NOMO-1 treated with DMSO at 0.1 percent for 48 hours (cell line): ENCODE data around the gene LRP8.

Source experiments
- DNase-seq: peaks from one replicate; lab custom pipeline; 2025; ENCODE audit not compliant: unreplicated experiment; lab: John Stamatoyannopoulos, UW

The LRP8 gene

DNA sequence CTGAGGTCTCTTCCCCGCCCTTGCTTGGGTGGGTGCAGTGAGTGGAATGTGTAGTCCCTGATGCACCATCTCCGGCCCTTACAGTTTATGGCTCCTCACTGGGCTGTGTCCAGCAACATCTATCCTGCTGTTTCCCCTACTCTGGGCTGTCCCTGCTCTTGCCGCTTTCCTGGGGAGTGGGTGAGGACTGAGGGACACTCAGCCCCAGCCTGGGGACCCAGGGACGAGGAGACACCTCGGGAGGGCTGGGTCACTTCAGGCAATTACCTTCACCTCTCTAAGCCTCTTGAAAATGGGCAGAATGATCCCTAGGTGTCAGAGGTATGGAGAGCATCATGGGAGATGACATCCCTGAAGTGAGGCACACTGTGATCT lies 13.6 kb upstream of the LRP8 start:
- no peak for DNase-seq

DNA sequence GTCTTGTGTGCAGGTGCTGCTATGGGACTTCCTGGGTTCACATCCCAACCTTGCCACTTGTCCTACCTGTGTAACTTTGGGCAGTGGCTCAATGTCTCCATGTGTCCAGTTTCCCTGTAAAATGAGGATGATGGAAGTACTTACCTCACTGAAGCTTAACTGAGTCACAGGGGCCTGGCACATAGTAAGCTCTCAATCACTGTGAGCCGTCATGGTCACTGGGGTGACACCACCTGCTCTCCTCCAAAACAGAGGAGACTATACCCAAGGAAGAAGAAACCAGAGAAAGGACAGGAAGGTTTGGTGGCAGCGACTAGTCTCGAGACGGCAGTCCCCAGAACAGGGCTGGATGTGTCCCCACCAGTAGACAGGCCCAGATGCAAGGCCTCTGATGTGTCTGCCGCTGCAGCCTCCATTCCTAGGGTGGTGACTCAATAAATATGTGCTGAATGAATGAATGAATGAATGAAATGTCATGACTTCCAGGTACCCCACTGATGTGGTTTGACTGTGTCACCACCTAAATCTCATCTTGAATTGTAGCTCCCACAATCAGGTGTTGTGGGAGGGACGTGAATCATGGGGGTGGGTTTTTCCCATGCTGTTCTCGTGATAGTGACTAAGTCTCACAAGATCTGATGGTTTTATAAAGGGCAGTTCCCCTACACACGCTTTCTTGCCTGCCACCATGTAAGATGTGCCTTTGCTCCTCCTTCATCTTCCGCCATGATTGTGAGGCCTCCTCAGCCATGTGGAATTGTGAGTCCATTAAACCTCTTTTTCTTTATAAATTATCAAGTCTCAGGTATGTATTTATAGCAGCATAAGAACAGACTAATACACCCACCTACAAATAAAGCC lies 13.0 kb upstream of the LRP8 start:
- DNase-seq: no peak

DNA sequence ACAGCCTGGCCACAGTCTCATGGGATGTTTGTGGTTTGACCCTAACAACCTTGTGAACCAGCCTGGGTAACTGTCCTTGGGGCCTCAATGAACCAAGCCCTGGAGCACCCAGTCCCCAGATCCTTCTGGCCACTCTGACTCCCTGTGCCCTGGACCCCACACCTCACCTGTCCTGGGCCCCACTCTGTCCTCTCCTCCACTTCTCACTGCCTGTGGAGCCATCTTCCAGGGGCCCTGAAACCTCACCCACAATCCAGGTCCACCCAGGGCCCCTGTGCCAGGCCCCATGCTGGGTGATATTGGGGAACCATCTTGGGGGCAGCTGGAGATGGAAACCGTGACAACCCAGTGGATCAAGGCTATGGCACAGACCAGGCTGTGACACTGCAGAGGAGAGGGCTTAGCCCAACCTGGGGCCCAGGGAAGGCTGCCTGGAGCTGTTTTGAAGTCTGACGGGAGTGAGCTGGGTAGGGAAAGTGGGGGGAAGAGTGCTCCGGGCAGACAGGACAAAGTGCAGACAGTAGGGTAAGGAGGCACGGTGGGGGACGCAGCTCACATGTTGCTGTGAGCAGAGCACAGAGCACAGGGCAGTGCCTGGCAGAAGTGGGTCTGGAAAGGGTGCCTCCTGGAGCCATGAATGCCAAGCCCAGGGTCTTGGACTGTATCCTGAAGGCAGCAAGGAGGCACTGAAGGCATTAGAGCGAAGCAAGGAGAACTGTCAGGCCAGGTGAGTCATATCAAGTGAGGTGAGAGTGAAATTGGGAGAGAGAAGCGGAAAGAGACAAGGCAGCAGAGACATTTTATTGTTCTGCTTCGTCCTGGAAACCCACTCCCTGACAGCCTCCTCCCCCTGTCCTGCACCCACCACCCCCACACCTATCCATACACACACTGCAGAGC lies 12.1 kb upstream of the LRP8 start:
- no peak for DNase-seq

DNA sequence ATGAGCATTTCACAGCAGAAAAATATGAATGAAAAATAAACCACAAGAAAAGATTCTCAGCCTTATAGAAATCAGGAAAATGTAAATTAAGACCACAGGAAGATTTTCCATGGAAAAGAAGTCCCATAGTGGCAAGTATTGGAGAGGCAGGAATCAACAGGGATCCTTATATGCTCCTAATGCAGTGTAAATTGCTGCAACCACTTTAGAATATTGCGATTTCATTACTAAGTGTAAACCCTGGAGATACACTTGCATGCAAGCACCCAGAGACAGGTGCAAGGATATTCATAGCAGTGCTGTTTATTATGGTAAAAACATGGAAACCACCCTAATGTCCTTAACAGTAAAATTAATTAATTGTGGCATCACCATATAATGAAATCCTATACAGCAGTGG lies 10.6 kb upstream of the LRP8 start:
- DNase-seq: no peak

DNA sequence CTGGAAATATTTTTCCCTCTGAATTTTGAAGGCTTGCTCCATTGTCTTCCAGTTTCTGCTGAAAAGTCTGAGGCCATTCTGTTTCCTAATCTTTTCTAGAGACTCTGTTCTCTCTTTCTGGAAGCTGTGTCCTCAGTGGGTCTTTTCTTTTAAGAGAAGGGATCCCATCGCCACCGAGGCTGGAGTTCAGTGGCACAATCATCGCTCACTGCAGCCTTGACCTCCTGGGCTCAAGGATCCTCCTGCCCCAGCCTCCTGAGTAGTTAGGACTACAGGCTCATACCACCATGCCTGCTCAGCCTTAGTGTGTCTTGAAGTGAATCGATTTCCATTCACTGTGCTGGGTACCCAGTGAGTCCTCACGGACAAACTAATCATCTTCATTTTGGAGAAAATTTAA lies 9.6 kb upstream of the LRP8 start:
- DNase-seq: no peak

DNA sequence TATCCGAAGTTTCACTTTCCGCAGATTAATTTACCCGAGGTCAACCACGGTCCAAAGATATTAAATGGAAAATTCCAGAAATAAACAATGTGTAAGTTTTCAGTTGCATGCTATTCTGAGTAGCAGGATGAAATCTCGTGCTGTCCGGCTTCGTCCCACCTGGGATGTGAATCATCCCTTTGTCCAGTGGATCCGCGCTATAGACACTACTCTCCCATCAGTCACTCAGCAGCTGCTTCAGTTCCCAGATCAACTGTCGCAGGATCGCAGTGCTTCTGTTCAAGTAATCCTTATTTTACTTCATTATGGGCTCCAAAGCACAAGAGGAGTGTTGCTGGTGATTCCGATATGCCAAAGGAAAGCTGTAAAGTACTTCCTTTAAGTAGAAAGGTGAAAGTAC lies 8.3 kb upstream of the LRP8 start:
- DNase-seq: no peak

DNA sequence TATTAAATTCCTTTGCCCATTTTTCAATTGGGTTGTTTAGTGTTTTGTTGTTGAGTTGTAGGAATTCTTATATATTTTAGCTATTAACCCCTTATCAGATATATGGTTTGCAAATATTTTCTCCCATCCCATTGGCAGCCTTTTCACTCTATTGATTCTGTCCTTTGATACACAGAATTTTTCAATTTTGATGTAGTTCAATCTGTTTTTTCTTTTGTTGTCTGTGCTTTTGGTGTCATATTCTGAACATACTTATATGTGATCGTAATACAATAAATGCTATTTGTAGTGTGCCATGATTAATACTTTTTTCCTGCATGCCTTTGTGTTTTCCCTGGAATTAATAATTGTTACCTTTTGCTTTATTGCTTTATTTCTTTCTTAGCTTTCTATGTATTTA lies 7.8 kb upstream of the LRP8 start:
- no peak for DNase-seq

DNA sequence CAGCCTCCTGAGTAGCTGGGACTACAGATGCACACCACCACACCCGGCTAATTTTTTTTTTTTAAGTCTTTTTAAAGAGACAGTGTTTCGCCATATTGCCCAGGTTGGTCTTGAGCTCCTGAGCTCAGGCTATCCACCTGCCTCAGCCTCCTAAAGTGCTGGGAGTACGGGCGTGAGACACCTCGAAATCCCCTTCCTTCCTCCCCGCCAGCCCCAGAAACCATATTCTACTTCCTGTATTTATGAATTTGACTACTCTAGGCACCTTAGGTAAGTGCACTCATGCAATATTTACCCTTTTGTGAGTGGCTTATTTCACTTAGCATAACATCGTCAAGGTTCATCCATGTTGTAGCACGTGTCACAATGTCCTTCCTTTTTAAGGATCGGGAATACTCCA lies 6.9 kb upstream of the LRP8 start:
- DNase-seq: no peak

DNA sequence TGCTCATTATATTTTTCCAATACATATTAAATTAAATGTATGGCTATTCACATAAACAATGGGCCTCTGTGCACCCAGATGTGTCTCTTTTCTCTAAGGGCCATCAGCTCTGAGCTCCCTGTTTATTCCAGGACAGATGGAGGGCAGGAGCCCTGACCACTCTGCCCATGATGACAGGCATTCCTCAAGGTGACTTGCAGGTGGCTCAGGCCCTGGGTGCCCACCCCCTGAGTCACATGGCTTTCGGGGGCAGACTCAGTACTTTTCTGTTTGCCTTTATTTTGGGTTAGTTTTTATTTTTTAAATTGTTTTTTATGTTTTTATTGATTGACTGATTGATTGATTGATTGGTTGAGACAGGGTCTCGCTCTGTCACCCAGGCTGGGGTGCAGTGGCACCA lies 6.4 kb upstream of the LRP8 start:
- DNase-seq: no peak

DNA sequence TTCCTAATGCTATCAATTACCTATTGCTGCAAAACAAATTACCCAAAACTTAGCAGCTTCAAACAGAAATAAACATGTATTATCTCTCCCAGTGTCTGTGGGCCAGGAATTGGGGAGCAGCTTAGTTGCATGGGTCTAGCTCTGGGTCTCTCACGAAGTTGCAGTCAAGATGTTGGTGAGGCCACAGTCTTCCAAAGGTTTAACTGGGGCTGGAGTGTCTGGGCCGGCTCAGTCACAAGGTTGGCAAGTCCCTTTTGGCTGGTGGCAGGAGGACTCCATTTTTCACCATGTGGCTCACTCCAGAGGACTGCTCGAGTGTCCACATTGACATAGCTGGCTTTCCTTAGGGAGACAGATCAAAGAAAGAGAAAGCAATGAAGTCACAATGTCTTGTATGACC lies 5.0 kb upstream of the LRP8 start:
- no peak for DNase-seq

DNA sequence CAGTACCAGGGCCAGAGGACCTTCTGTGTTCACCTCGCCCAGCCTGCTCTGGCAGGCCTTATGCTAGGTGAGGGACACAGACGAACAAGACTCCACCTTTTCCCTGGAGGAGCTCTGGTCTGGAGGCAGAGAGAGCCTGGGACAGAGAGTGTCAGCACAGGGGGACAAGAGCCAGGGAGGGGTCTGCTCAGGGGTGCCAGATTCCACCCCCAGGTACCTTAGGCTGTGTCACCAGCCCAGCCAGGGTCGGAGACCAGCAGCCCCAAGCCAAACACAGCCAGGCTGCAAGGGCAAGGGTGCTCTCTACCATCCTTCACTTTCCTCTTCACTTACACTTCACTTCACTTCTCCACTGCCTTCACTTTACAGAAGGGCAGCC lies 4.3 kb upstream of the LRP8 start:
- DNase-seq: no peak

DNA sequence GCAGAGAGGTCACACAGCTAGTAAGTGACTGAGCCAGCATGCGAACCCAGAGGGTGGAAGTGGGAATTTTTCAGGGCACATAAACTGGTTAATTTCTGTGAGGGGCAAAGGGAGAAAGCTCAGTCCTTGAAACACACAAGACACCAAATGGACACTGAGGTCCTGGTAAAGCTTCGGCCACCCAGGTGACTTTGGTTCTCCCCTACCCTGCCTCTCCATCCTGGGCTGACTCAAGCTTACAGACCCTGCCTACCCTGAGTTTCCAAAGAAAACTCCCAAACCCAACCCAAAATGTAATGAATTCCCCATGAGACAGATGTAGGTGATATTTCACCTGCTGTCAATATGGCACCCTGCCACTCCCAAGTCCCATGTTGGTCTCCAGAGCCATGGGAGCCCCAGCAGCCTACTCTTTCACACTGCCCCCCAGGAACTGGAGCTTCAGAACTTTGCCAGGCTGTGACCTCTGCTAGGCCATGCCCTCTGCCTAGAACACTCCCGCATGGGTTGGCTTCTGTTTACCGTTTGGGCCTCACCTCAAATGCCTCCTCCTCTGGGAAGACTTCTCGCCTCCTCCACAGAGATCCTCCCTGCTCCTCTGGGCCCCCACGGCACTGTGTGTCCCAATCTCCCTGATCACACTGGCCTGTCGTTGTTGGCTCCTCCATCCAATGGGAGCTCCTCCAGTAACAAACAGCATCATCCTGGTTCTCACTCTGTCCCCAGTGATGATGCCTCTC lies 3.7 kb upstream of the LRP8 start:
- no peak for DNase-seq

DNA sequence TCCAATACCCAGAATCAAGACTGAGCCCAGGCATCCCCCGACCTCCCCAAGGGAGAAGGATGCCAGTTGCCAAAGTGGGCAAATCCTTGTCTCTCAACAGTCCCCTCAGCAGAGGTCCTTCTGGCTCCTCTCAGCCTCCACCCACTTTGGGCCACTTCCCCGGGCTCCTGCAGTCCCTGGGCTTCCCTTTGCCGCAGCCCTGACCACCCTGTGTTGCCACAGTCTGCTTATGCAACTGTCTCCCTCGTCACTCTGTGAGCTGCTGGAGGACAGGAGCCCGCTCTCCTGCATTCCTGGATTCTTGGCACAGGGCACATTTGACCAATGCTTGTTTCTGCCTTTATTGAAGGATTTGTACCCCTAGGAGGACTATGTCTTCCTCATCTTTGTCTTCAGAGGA lies 2.9 kb upstream of the LRP8 start:
- DNase-seq: no peak

DNA sequence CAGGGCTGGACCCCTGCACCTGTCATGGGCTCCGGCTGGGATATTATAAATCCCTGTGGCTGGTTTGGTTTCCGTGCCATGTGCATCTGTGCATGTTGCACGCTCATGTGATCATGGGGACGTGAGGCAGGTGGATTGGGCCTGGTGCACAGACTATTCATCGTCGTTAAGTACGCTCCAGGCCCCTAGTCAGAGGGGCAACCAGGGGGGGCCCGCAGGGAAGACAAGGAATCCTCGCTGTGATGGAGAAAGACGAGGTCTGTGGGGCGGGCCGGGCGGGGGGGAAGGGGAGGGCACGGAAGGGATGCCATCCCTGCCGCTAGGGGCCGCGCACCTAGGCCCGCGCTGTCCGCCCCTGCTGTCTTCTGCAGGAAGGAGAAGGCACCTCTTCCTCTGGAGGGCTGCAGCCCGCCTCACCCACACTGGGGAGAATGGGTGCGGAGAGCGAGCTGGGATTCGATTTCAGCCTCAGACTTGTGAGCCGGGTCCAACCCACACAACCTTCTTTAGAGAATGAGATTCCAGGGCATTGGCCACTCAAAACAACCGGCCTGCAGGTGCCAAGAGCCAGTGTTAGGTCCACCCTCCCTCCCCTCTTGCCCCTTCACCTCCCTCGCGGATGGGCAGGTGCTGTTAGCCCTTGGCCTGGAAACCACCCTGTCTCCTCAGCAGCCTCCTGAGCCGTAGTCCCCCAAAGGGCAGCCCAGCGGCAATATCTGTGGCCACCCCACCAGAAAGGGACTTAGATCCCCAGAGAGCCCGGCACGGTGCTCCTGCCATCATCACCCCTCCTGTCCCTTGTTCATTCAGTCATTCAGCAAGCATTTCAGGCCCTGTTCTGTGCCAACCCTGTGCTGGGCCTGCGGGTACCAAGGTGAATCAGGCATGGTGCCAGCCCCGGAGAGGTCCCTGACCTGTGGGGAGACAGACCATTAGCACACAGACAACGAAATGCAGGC lies 950 bp upstream of the LRP8 start:
- peak; percentile 26 for DNase-seq

DNA sequence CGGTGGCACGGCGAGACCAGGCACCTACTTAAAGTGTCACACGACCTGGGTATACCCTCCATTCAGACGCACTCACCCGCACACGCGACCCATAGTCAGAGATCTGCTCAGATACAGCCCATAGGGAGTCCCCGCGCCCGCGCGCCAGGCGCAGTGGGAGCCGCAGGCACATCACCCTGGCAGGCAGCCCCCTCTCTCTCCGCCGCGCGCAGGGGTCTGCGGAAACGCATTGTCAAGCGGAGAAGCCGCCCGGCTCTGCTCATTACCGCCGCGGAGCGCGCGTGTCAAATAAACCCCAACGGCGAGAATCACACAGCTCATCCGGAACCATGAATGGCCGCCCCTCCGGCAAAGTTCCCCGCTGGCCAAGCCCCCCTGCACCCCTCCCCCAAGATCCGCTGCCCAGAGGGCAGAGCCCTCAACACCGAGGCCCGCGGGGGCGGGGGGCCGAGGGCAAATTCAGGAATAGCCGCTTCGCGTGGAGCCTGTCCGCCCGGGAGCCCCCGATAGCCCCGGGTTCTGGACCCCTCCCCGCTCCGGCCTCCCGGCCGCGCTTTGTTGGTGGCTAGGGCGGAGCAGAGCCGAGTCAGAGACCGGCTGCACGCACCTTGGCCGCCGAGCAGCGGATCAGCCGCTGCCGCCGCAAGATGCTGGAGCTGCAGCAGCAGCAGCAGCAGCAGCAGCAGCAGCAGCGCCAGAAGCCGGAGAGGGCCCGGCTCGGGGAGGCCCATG lies 522 bp downstream of the LRP8 start:
- DNase-seq: no peak

DNA sequence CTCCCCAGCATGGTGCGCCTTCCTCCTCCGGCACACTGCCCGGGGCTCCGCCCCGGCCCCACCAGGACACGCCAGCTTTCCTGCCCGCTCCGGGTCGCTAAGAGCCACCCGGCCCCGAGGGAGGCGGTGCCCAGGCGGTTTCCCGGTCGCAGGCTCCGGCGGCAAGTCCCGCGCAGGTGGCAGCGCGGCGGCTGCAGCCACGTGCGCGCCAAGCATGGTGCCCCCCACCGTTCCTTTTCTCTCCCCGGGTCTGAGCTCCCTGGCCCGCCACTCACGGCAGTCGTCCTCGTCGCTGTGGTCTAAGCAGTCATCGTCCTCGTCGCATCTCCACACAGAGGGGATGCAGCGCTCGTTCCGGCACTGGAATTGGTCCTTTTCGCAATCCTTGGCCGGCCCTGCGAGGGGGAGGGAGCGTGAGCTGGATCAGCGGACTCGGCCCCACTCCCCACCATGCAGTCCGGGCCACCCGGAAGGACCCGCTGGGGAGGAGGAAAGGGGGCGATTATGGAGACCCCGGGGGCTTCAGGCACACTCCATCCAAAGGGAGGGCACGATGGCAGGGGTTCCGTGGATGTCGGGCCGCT lies 1.2 kb downstream of the LRP8 start:
- peak; percentile 35 for DNase-seq

DNA sequence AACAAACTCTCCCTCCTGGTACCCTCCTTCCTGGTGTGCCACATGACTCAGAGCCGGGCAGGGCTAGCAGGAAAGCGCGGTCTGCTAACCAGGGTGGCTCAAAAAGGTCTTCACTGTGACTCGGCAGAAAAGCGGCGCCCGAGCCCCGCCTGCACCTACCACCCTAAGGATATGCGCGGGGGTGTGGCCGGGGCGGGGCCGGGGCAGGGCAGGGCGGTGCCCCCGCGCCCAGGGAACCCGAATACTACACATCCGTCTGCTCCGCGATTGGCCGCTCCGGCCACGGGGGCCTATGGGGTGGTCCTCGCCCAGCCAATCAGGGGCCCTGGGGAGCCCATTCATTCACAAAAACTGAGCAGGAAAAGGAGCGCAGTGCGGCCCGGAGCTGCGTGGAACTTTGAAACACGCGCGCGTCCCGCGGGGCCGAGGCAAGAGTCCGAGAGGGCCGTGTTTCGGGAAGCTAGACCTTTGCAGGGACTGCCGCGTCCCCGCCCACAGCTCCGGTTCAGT lies 1.7 kb downstream of the LRP8 start:
- peak; percentile 99 for DNase-seq

DNA sequence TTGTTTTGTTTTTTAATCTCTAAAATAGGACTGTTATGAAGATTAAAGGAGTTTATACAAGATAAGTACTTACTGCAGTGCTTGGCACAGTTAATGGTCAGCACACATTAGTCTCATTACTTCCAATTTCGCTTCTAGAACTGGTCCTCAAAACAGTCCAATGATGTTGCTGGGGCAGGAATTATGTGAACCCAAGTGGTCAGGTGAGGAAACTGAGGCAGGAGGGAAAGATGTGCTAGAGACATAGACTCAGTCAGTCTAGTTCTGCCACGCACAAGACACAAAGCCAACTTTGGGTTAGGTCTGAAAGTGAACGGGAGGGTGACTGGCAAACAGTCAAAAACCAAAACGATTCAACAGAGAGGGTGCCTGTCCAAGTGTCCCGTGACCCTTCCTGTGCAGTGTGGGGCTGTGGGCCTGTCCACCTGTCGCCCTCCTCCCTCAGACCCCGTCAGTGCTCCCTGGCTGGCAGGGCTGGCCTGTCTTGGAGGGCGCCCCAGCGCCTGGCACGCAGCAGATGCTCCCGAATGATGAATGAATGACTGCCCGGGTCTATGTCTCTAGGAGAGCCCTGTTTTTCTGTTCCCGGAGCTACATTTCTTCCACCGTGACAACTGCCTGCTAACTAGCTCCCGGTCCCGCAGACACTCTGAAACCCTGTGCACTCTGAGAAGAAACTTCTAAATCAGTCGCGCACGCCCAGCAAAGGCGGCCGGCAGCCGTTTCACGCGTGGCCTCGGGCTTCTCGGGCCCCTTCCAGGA lies 2.4 kb downstream of the LRP8 start:
- DNase-seq: no peak
